Stimulated activated CD8-positive, alpha-beta memory T cell treated with anti-CD3 and anti-CD28 coated beads, Interleukin-7, amount 100 ng/mL, for 48 hours (primary cell): ENCODE measurements around the gene HLA-E.

Source experiments
- DNase-seq, 2 donors: peaks; one replicate each; pipeline ENCODE4 v3.0.0-alpha.2; 2020; ENCODE audit warnings: low read depth in 1 of 2; ENCODE audit errors: extremely low read depth in 1 of 2

HLA-E gene

GRCh38 chr6:30533460-30534294, 44.4 kb downstream of the HLA-E start:
- no peak for DNase-seq

- no peak for DNase-seq
Measured at GRCh38 chr6:30537931-30538330, 48.6 kb downstream of the HLA-E start.

GRCh38 chr6:30541515-30542403, 52.5 kb downstream of the HLA-E start:
- DNase-seq, result peak; percentile 39 to 66

GRCh38 chr6:30542404-30542725, 53.1 kb downstream of the HLA-E start:
- DNase-seq, result no peak

GRCh38 chr6:30542915-30543314, 53.6 kb downstream of the HLA-E start:
- no peak for DNase-seq
